LNCAP (cell line): ENCODE data around the gene TRMT1.

Source experiments
- CTCF ChIP-seq: fragments of 450-650 bp; IDR thresholded peaks from 2 replicates; pipeline ENCODE4 v1.5.1; 2017; ENCODE audit warnings: mild to moderate bottlenecking

TRMT1 gene

DNA sequence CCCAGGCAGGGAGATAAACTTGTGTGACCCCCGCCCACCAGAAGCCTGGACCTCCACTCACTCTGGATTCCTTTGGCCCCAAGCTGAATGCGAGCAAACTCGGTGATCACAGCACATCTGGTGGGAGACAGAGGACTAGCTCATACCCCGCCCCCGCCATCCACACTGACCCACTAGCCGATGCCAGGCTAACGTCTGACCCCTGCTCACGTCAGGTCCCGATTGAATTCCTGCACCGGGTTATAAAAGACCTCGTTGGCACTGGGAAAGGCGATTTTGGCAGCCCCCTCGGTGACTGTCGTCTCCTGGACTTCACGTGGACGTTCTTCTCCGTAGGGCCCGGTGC, 631 bp downstream of the TRMT1 start:
- no peak for TF ChIP-seq CTCF

GRCh38 chr19:13112555-13112954, 4.0 kb downstream of the TRMT1 start:
- no peak for TF ChIP-seq CTCF

- no peak for TF ChIP-seq CTCF
Observed at GRCh38 chr19:13110099-13110610, 6.4 kb downstream of the TRMT1 start.

- TF ChIP-seq CTCF = no peak
Observed at GRCh38 chr19:13109361-13110098, 7.0 kb downstream of the TRMT1 start.

DNA sequence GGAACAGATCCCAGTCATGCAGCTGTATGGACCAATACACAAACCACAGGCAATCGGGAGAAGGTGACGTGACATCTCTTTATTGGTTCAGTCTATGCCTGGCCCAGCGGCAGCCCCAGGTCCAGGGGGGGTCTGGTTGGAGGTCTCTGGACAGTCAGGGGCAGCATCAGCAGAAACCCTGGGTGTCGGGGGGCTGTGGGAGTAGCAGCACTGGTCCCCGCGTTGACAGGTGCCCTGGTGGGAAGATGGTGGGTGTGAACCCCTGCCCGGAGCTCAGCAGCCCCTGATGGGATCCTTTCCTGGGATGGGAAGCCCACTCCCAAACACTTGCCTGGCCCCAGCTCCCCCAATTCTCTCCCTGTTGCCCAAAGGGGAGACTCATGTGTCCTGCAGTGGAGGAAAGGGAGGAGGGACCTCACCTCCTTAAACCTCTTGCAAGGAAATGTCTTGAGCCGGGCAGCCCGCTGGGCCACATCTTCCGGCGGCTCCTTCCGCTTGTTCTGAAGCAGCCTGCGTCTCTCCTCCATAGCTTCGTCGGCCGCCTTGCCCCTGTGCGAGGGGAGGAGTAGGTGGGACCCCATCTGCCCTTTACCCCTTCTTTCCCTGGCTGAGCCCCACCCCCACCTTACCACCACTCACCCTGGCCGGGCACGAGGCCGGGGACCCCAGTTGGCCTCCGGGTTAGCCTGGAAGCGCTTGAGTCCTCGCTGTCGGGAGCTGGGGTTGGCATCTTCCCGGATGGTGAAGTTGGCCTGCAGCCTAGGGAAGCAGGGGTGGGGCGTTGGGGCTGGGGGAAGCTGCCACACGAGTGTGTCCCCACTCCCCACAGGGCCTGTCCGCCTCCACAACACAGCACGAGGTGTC, 11.5 kb downstream of the TRMT1 start:
- peak; percentile 27; the same call in 1 of the 2 replicates for TF ChIP-seq CTCF

- peak; percentile 80 for TF ChIP-seq CTCF
Observed at GRCh38 chr19:13104360-13104847, 12.1 kb downstream of the TRMT1 start.

DNA sequence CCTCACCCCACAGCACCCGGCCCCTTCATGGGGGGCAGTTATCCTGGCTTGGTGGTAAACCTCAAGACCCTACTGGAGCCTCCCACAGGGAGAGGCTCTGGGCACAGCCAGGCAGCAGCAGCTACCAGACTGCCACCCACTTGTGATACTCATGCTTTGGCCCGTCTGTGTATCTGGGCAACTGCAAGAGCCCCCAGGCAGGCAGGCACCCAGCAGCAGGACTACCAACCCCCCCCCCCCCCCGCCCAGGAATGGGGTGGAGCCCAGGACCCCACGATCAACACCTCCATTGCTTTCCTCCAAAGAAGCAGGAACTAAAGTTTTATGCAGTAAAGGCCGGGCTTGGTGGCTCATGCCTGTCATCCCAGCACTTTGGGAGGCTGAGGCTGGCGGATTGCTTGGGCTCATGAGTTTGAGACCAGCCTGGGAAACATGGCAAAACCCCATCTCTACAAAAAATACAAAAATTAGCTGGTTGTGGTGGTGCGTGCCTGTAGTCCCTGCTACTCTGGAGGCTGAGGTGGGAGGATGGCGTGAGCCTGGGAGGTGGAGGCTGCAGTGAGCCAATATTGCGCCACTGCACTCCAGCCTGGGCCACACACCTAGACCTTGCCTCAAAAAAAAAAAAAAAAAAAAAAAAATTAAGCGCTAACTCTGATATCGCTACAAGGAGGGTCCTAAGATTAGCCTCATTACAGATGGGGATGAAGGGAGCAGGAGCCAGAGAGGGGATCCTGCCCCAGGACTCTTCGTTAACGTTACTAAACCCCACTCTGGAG, 12.8 kb downstream of the TRMT1 start:
- no peak for TF ChIP-seq CTCF
